SW480 (cell line): Measurements from ENCODE around the gene ZNF24.

ENCODE experiments used
- DNase-seq: peaks from one replicate; pipeline ENCODE4 v3.0.0-alpha.2; 2016; ENCODE audit warnings: low spot score

The ZNF24 gene

GRCh38 chr18:35343936-35344735 is at the start of gene ZNF24:
Gene ZNF24, minus strand, starts transcription at chr18:35344420. Its CDS starts 3,770 bp downstream, at chr18:35340650.
- peak; percentile 78 for DNase-seq

- DNase-seq: no peak
Measured at GRCh38 chr18:35393716-35394115, 49.5 kb upstream of the ZNF24 start.

- no peak for DNase-seq
Measured at GRCh38 chr18:35392375-35392774, 48.2 kb upstream of the ZNF24 start.

- no peak for DNase-seq
Measured at GRCh38 chr18:35390951-35391700, 46.9 kb upstream of the ZNF24 start.

- no peak for DNase-seq
Measured at GRCh38 chr18:35389095-35389618, 44.9 kb upstream of the ZNF24 start.

GRCh38 chr18:35387152-35387571 is 42.9 kb upstream of the ZNF24 start:
- peak; percentile 28 for DNase-seq

GRCh38 chr18:35386600-35387100 is 42.4 kb upstream of the ZNF24 start:
- DNase-seq: peak; percentile 52

- DNase-seq: no peak
Measured at GRCh38 chr18:35383136-35383535, 38.9 kb upstream of the ZNF24 start.

- DNase-seq: no peak
Measured at GRCh38 chr18:35379421-35379820, 35.2 kb upstream of the ZNF24 start.

GRCh38 chr18:35378574-35378896 is 34.3 kb upstream of the ZNF24 start:
- no peak for DNase-seq

GRCh38 chr18:35377875-35378573 is 33.8 kb upstream of the ZNF24 start:
- DNase-seq: no peak

GRCh38 chr18:35376742-35377695 is 32.8 kb upstream of the ZNF24 start, which contains the start of gene ZNF396:
Gene ZNF396, minus strand, starts transcription at chr18:35377337. Its CDS starts 3,045 bp downstream, at chr18:35374292.
- DNase-seq: peak; percentile 29

- no peak for DNase-seq
Measured at GRCh38 chr18:35376393-35376741, 32.1 kb upstream of the ZNF24 start.

GRCh38 chr18:35374708-35375107 is 30.5 kb upstream of the ZNF24 start:
- DNase-seq: no peak

- no peak for DNase-seq
Measured at GRCh38 chr18:35371412-35372195, 27.4 kb upstream of the ZNF24 start.

- no peak for DNase-seq
Measured at GRCh38 chr18:35369126-35369525, 24.9 kb upstream of the ZNF24 start.

- no peak for DNase-seq
Measured at GRCh38 chr18:35368595-35368994, 24.4 kb upstream of the ZNF24 start.

- no peak for DNase-seq
Measured at GRCh38 chr18:35362531-35362930, 18.3 kb upstream of the ZNF24 start.

- DNase-seq: no peak
Measured at GRCh38 chr18:35361570-35362321, 17.5 kb upstream of the ZNF24 start.
